ENCODE results near the gene TMEM256.
"Not testable (repeated sequence)": the region's sequence is repeated elsewhere in the genome, so short reads cannot be mapped to it uniquely, and the experiment has no call there.

TMEM256 gene

GRCh38 chr17:7369825-7370224 is 34.1 kb downstream of the TMEM256 start:
- Histone ChIP-seq H3K14ac (ENCODE audit: low read length in 2 of 2) (no peak overlapping the region), H3K23ac (ENCODE audit: low read length in 2 of 2) (no peak overlapping the region)

GRCh38 chr17:7368599-7368994 is 35.3 kb downstream of the TMEM256 start:
- H4K91ac ChIP-seq (ENCODE audit: low read length); H3K4me1 ChIP-seq (ENCODE audit: control insufficient read depth, insufficient read depth, low read depth, low read length); H2BK120ac ChIP-seq (ENCODE audit: low read depth, low read length); DNase-seq; H3K79me1 ChIP-seq (replicated peaks; ENCODE audit: low read length, poor library complexity, severe bottlenecking); H2BK5ac ChIP-seq (ENCODE audit: low read depth, low read length, poor library complexity, severe bottlenecking); H2BK12ac ChIP-seq (ENCODE audit: low read length in 2 of 2); H3K18ac ChIP-seq (ENCODE audit: low read depth in 1 of 2, low read length in 2 of 2); H2AK5ac ChIP-seq (ENCODE audit: low read length, severe bottlenecking); H3K27ac ChIP-seq (ENCODE audit: low read length, poor library complexity, severe bottlenecking); H3K4ac ChIP-seq (ENCODE audit: low read depth in 1 of 2, low read length in 2 of 2); H3K9me3 ChIP-seq (ENCODE audit: control insufficient read depth, low read length); H3K4me2 ChIP-seq (ENCODE audit: low read length, poor library complexity, severe bottlenecking); H3K9ac ChIP-seq (ENCODE audit: low read length); H3K36me3 ChIP-seq (ENCODE audit: control insufficient read depth in 1 of 2, insufficient read depth in 2 of 2, low read depth in 1 of 2, low read length in 2 of 2); H2BK15ac ChIP-seq (ENCODE audit: low read depth, poor library complexity, severe bottlenecking); H3K4me3 ChIP-seq (ENCODE audit: insufficient read depth in 1 of 2, low read depth in 1 of 2, low read length in 2 of 2); H4K8ac ChIP-seq (ENCODE audit: low read length); H3K14ac ChIP-seq (ENCODE audit: low read length in 2 of 2); H2AFZ ChIP-seq (ENCODE audit: low read depth, low read length); H3K23ac ChIP-seq (ENCODE audit: low read length in 2 of 2): not testable (repeated sequence)
- WGBS, result 94% methylated on average over 5 of the region's 5 CpGs
- H3K27me3 ChIP-seq (ENCODE audit: control insufficient read depth in 1 of 2, insufficient read depth in 1 of 2, low read length in 2 of 2), result peaks cover 20% of the 10 kb centered on the region in 2 experiments

More at GRCh38 chr17:7369825-7370224, 34.1 kb downstream of the TMEM256 start:
- Histone ChIP-seq H3K4me2 (ENCODE audit: low read length, poor library complexity, severe bottlenecking) (no peak overlapping the region), H2BK5ac (ENCODE audit: low read depth, low read length, poor library complexity, severe bottlenecking) (no peak overlapping the region), H3K4me3 (ENCODE audit: insufficient read depth in 1 of 2, low read depth in 1 of 2, low read length in 2 of 2) (no peak overlapping the region), H2AFZ (ENCODE audit: low read depth, low read length) (no peak overlapping the region), H3K4me1 (ENCODE audit: control insufficient read depth, insufficient read depth, low read depth, low read length) (no peaks in the 10 kb centered on the region), H2AK5ac (ENCODE audit: low read length, severe bottlenecking) (no peak overlapping the region), H3K4ac (ENCODE audit: low read depth in 1 of 2, low read length in 2 of 2) (no peak overlapping the region), H4K91ac (ENCODE audit: low read length) (no peak overlapping the region), H3K36me3 (ENCODE audit: control insufficient read depth in 1 of 2, insufficient read depth in 2 of 2, low read depth in 1 of 2, low read length in 2 of 2) (no peaks in the 10 kb centered on the region), H3K27me3 (ENCODE audit: control insufficient read depth in 1 of 2, insufficient read depth in 1 of 2, low read length in 2 of 2) (peaks cover 20% of the 10 kb centered on the region in 2 experiments), H4K8ac (ENCODE audit: low read length) (no peak overlapping the region), H2BK15ac (ENCODE audit: low read depth, poor library complexity, severe bottlenecking) (no peak overlapping the region), H3K18ac (ENCODE audit: low read depth in 1 of 2, low read length in 2 of 2) (no peak overlapping the region), H3K9ac (ENCODE audit: low read length) (no peak overlapping the region), H2BK12ac (ENCODE audit: low read length in 2 of 2) (no peak overlapping the region), H3K79me1 (replicated peaks; ENCODE audit: low read length, poor library complexity, severe bottlenecking) (no peaks in the 10 kb centered on the region), H3K27ac (ENCODE audit: low read length, poor library complexity, severe bottlenecking) (no peak overlapping the region), H3K9me3 (ENCODE audit: control insufficient read depth, low read length) (no peaks in the 10 kb centered on the region), H2BK120ac (ENCODE audit: low read depth, low read length) (no peak overlapping the region)
- 85% methylated on average over 5 of the region's 5 CpGs for WGBS
- no peak for DNase-seq

- Histone ChIP-seq H3K36me3 (ENCODE audit: control insufficient read depth in 1 of 2, insufficient read depth in 2 of 2, low read depth in 1 of 2, low read length in 2 of 2) (no peaks in the 10 kb centered on the region), H2BK12ac (ENCODE audit: low read length in 2 of 2) (no peak overlapping the region), H3K9ac (ENCODE audit: low read length) (no peak overlapping the region), H3K9me3 (ENCODE audit: control insufficient read depth, low read length) (no peaks in the 10 kb centered on the region), H2BK120ac (ENCODE audit: low read depth, low read length) (no peak overlapping the region), H2BK15ac (ENCODE audit: low read depth, poor library complexity, severe bottlenecking) (no peak overlapping the region), H3K23ac (ENCODE audit: low read length in 2 of 2) (no peak overlapping the region), H3K4ac (ENCODE audit: low read depth in 1 of 2, low read length in 2 of 2) (no peak overlapping the region), H3K18ac (ENCODE audit: low read depth in 1 of 2, low read length in 2 of 2) (no peak overlapping the region), H3K14ac (ENCODE audit: low read length in 2 of 2) (no peak overlapping the region), H3K79me1 (replicated peaks; ENCODE audit: low read length, poor library complexity, severe bottlenecking) (no peaks in the 10 kb centered on the region), H4K91ac (ENCODE audit: low read length) (no peak overlapping the region), H3K27ac (ENCODE audit: low read length, poor library complexity, severe bottlenecking) (no peak overlapping the region), H2AK5ac (ENCODE audit: low read length, severe bottlenecking) (no peak overlapping the region), H4K8ac (ENCODE audit: low read length) (no peak overlapping the region), H3K4me2 (ENCODE audit: low read length, poor library complexity, severe bottlenecking) (no peak overlapping the region), H2BK5ac (ENCODE audit: low read depth, low read length, poor library complexity, severe bottlenecking) (no peak overlapping the region), H3K4me3 (ENCODE audit: insufficient read depth in 1 of 2, low read depth in 1 of 2, low read length in 2 of 2) (no peak overlapping the region), H3K4me1 (ENCODE audit: control insufficient read depth, insufficient read depth, low read depth, low read length) (no peaks in the 10 kb centered on the region), H2AFZ (ENCODE audit: low read depth, low read length) (no peak overlapping the region), H3K27me3 (ENCODE audit: control insufficient read depth in 1 of 2, insufficient read depth in 1 of 2, low read length in 2 of 2) (peaks cover 20% of the 10 kb centered on the region in 2 experiments)
- DNase-seq, result no peak
- WGBS, result 83% methylated on average over 7 of the region's 13 CpGs
Measured at GRCh38 chr17:7367918-7368598, 35.8 kb downstream of the TMEM256 start.

- H2AFZ ChIP-seq (ENCODE audit: low read depth, low read length), result no peak overlapping the region
- H2BK5ac ChIP-seq (ENCODE audit: low read depth, low read length, poor library complexity, severe bottlenecking), result no peak overlapping the region
- H3K14ac ChIP-seq (ENCODE audit: low read length in 2 of 2), result no peak overlapping the region
- no peak overlapping the region for H3K18ac ChIP-seq (ENCODE audit: low read depth in 1 of 2, low read length in 2 of 2)
- H3K4me2 ChIP-seq (ENCODE audit: low read length, poor library complexity, severe bottlenecking), result no peak overlapping the region
- H4K91ac ChIP-seq (ENCODE audit: low read length), result no peak overlapping the region
- no peaks in the 10 kb centered on the region for H3K36me3 ChIP-seq (ENCODE audit: control insufficient read depth in 1 of 2, insufficient read depth in 2 of 2, low read depth in 1 of 2, low read length in 2 of 2)
- no peak overlapping the region for H2BK15ac ChIP-seq (ENCODE audit: low read depth, poor library complexity, severe bottlenecking)
- no peak overlapping the region for H3K4me3 ChIP-seq (ENCODE audit: insufficient read depth in 1 of 2, low read depth in 1 of 2, low read length in 2 of 2)
- no peak overlapping the region for H3K4ac ChIP-seq (ENCODE audit: low read depth in 1 of 2, low read length in 2 of 2)
- no peak overlapping the region for H3K9ac ChIP-seq (ENCODE audit: low read length)
- no peaks in the 10 kb centered on the region for H3K4me1 ChIP-seq (ENCODE audit: control insufficient read depth, insufficient read depth, low read depth, low read length)
- H2AK5ac ChIP-seq (ENCODE audit: low read length, severe bottlenecking), result no peak overlapping the region
- no peak overlapping the region for H3K27ac ChIP-seq (ENCODE audit: low read length, poor library complexity, severe bottlenecking)
- peaks cover 20% of the 10 kb centered on the region in 2 experiments for H3K27me3 ChIP-seq (ENCODE audit: control insufficient read depth in 1 of 2, insufficient read depth in 1 of 2, low read length in 2 of 2)
- no peak overlapping the region for H4K8ac ChIP-seq (ENCODE audit: low read length)
- H3K79me1 ChIP-seq (replicated peaks; ENCODE audit: low read length, poor library complexity, severe bottlenecking), result no peaks in the 10 kb centered on the region
- no peak overlapping the region for H2BK120ac ChIP-seq (ENCODE audit: low read depth, low read length)
- H3K9me3 ChIP-seq (ENCODE audit: control insufficient read depth, low read length), result no peaks in the 10 kb centered on the region
- no peak for DNase-seq
- H2BK12ac ChIP-seq (ENCODE audit: low read length in 2 of 2), result no peak overlapping the region
- H3K23ac ChIP-seq (ENCODE audit: low read length in 2 of 2), result peak overlapping the region in 1 of 2 experiments; percentile 59
- WGBS, result 91% methylated on average over 5 of the region's 8 CpGs
Measured at GRCh38 chr17:7367083-7367482, 36.8 kb downstream of the TMEM256 start.

Measured in mesenchymal stem cell (in vitro differentiated cells and primary cell).